Measurements from ENCODE around the gene UBALD2. TPM values are rescaled to one million over a fixed set of nuclear protein-coding genes. Genes with fewer than 3 reads are reported as not detected.
A peak's percentile ranks its signal among the peaks of the same experiment; 100 is the strongest.

Gene UBALD2
- total and polyA plus RNA-seq, 2 of the 13 experiments (the other 11 are each of a cell fraction or from before 2014, with no cell fraction given) = 3.3 to 89.7 TPM

DNA sequence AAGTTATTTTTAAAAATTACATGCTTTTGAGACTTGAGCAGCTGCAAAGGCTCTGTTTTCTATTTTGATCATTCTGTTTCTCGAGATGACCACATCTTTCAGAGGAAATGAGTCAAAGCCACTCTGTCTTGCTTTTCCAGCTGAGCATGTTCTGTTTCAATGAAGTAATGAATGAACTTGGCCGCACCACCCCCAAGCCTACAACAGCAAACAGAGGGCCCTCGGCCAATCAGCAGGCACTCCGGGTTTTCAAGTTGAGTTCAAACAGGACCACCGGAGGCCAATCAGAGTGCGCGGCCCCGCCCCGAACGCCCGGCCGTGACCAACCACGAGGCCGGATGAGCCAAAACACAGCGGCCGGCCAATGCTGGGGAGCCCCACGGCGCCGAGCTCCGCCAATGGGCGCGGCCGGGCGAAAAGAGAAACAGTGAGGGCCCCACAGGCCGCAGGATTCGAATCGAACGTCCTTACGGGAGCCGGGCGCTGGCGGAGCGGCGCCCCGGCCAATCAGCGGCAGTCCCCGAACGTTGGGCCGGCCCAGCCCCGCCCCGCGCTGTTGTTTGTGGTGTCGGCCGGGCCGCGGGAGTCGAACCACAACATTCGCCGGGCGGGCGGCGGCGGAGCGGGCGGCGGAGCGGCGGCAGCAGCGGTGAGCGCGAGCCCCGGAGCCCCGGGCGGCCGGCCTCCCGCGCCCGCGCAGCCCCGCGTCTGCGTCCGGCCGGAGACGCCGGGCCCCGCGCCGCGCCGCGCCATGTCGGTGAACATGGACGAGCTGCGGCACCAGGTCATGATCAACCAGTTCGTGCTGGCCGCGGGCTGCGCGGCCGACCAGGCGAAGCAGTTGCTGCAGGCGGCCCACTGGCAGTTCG lies at the start of gene UBALD2 (continued):
- TF ChIP-seq SMYD3 (CRISPR knock-in tag; IDR thresholded peaks at IDR 0.05) = peak; percentile 66; the same call in 1 of the 2 replicates
- peak; percentile 97 for TF ChIP-seq POGZ (CRISPR knock-in tag; IDR thresholded peaks at IDR 0.05)
- no peak for TF ChIP-seq ZIK1 (CRISPR knock-in tag; IDR thresholded peaks at IDR 0.05; ENCODE audit: borderline replicate concordance, low read depth)
- TF ChIP-seq ESRRA (CRISPR knock-in tag; IDR thresholded peaks at IDR 0.05; ENCODE audit: low read depth) = 0 out of 2 replicates have a peak, but pooled peaks have one; percentile 56
- TF ChIP-seq ZNF629 (CRISPR knock-in tag; conservative IDR thresholded peaks at IDR 0.05) = no peak
- TF ChIP-seq ETV6 (CRISPR knock-in tag; conservative IDR thresholded peaks at IDR 0.05) = no peak
- TF ChIP-seq ZNF652 (CRISPR knock-in tag; IDR thresholded peaks at IDR 0.05; ENCODE audit: borderline replicate concordance, low read depth) = no peak
- TF ChIP-seq RXRB (CRISPR knock-in tag; IDR thresholded peaks at IDR 0.05; ENCODE audit: borderline replicate concordance) = peak; percentile 40; the same call in 1 of the 2 replicates
- TF ChIP-seq ELF3 (CRISPR knock-in tag; IDR thresholded peaks at IDR 0.05) = peak; percentile 20; the same call in 1 of the 2 replicates
- no peak; the same call in 1 of the 2 replicates for TF ChIP-seq KMT2B (CRISPR knock-in tag; IDR thresholded peaks at IDR 0.05)
- peak; percentile 81 for TF ChIP-seq CREB1 (IDR thresholded peaks at IDR 0.05)
- TF ChIP-seq CREB1 (CRISPR knock-in tag; IDR thresholded peaks at IDR 0.05) = peak; percentile 83
- TF ChIP-seq AHR (CRISPR knock-in tag; IDR thresholded peaks at IDR 0.05) = no peak
- no peak for TF ChIP-seq ZNF280B (CRISPR knock-in tag; IDR thresholded peaks at IDR 0.05; ENCODE audit: borderline replicate concordance)
- no peak for TF ChIP-seq ISX (CRISPR knock-in tag; conservative IDR thresholded peaks at IDR 0.05)
- 0 out of 2 replicates have a peak, but pooled peaks have one; percentile 39 for TF ChIP-seq ZNF446 (CRISPR knock-in tag; IDR thresholded peaks at IDR 0.05)
- no peak for TF ChIP-seq SSRP1 (CRISPR knock-in tag; IDR thresholded peaks at IDR 0.05)
- TF ChIP-seq ZNF839 (CRISPR knock-in tag; IDR thresholded peaks at IDR 0.05; ENCODE audit: borderline replicate concordance) = no peak
- peak; percentile 78 for TF ChIP-seq TBX2 (CRISPR knock-in tag; IDR thresholded peaks at IDR 0.05; ENCODE audit: borderline replicate concordance)
- TF ChIP-seq FOSL2 (CRISPR knock-in tag; IDR thresholded peaks at IDR 0.05) = peak; percentile 54
- no peak for TF ChIP-seq ZNF430 (CRISPR knock-in tag; IDR thresholded peaks at IDR 0.05)
- peak; percentile 68 for TF ChIP-seq MAX (IDR thresholded peaks at IDR 0.05)
- peak; percentile 76; the same call in 1 of the 2 replicates for TF ChIP-seq HMGXB3 (CRISPR knock-in tag; IDR thresholded peaks at IDR 0.05; ENCODE audit: borderline replicate concordance)
- TF ChIP-seq DNMT1 (CRISPR knock-in tag; IDR thresholded peaks at IDR 0.05) = no peak
- no peak for TF ChIP-seq AGO1 (IDR thresholded peaks at IDR 0.05; ENCODE audit: low read depth, low read length, poor library complexity, severe bottlenecking)

All from HepG2 (cell line).